HepG2 (cell line): ENCODE measurements around the gene TFAP2D.

Experiments used
- ELF3 ChIP-seq: IDR thresholded peaks from 2 replicates; pipeline ENCODE4 v1.6.1; 2016; ENCODE audit warnings: missing genetic modification reagents, missing compliant biosample characterization
- ELF4 ChIP-seq: sonication (generic); formaldehyde crosslinking; IDR thresholded peaks from 2 replicates; pipeline ENCODE4 v1.5.0; 2020; ENCODE audit warnings: missing genetic modification reagents, mild to moderate bottlenecking, moderate library complexity, borderline replicate concordance

DNA sequence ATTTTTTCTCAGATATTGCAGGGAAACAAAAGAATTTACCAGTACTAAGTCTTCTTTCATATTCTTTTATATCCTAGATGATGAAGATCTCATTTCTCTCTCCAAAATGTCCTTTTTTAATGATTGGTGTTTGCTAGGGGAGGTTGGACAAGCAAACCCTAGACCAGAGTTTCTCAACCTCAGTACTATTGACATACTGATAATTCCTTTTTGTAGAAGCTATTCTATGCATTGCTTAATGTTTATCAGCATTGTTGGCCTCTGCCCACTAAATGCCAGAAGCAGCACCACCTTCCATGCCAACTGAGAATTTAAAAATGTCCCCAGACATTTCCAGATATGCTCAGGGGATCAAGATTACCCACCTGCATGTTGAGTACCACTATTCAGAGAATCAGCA lies 91.0 kb downstream of the TFAP2D start:
- TF ChIP-seq ELF4 (no peak), ELF3 (CRISPR knock-in tag) (no peak)
